SK-N-SH treated with all-trans-retinoic acid at 6 μM for 48 hours (cell line): ENCODE measurements around the gene ZBTB16.

Experiments used
- TF ChIP-seq, protein P1 (sequence below): fragments of 250-450 bp; sonication (Bioruptor Pico); IDR thresholded peaks from 2 replicates; pipeline ENCODE4 v1.5.1; 2020; ENCODE audit warnings: low read depth, mild to moderate bottlenecking, moderate library complexity
- TF ChIP-seq, protein P2 (sequence below): fragments of 250-450 bp; sonication (Bioruptor Pico); IDR thresholded peaks from 2 replicates; pipeline ENCODE4 v1.5.0; 2020; ENCODE audit warnings: mild to moderate bottlenecking, moderate library complexity

DNA sequence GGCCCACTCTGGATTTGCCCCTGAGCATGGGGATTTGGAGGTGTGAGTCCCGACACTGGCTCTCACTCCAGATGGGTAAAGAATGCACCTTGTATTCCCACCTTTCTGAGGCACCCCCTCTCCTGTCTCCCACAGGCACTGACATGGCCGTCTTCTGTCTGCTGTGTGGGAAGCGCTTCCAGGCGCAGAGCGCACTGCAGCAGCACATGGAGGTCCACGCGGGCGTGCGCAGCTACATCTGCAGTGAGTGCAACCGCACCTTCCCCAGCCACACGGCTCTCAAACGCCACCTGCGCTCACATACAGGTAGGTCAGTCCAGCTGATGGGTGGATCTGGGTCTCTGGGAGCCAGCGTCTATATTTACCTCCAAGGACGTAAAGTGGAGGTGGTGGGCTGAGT, 182.5 kb downstream of the ZBTB16 start:
- TF ChIP-seq, protein P1, sequence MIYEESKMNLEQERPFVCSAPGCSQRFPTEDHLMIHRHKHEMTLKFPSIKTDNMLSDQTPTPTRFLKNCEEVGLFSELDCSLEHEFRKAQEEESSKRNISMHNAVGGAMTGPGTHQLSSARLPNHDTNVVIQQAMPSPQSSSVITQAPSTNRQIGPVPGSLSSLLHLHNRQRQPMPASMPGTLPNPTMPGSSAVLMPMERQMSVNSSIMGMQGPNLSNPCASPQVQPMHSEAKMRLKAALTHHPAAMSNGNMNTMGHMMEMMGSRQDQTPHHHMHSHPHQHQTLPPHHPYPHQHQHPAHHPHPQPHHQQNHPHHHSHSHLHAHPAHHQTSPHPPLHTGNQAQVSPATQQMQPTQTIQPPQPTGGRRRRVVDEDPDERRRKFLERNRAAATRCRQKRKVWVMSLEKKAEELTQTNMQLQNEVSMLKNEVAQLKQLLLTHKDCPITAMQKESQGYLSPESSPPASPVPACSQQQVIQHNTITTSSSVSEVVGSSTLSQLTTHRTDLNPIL (CRISPR knock-in tag) = no peak
- TF ChIP-seq, protein P2, sequence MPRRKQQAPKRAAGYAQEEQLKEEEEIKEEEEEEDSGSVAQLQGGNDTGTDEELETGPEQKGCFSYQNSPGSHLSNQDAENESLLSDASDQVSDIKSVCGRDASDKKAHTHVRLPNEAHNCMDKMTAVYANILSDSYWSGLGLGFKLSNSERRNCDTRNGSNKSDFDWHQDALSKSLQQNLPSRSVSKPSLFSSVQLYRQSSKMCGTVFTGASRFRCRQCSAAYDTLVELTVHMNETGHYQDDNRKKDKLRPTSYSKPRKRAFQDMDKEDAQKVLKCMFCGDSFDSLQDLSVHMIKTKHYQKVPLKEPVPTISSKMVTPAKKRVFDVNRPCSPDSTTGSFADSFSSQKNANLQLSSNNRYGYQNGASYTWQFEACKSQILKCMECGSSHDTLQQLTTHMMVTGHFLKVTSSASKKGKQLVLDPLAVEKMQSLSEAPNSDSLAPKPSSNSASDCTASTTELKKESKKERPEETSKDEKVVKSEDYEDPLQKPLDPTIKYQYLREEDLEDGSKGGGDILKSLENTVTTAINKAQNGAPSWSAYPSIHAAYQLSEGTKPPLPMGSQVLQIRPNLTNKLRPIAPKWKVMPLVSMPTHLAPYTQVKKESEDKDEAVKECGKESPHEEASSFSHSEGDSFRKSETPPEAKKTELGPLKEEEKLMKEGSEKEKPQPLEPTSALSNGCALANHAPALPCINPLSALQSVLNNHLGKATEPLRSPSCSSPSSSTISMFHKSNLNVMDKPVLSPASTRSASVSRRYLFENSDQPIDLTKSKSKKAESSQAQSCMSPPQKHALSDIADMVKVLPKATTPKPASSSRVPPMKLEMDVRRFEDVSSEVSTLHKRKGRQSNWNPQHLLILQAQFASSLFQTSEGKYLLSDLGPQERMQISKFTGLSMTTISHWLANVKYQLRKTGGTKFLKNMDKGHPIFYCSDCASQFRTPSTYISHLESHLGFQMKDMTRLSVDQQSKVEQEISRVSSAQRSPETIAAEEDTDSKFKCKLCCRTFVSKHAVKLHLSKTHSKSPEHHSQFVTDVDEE = no peak
